ENCODE data around the gene RXRA.

RXRA gene

DNA sequence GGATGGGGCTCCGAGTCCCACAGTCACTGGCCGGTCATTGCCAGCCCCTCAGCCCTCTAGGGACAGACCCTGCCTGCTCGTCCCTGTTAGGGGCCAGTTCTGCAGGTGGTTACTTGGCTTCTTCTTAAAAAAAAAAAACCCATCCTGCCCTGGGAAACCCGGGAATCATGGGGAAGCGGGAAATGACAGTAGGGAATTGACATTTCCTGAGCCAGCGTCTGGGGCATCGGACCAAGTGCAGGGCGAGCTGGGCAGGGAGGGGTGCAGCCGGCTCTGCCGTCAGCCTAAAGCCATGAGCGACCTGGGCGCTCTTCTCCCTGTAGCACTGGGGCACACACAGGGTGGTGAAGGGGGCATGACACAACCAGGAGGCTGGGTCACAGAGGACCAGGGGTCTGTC is 66.6 kb downstream of the RXRA start:
- DNase-seq (ENCODE audit: low read depth), result no peak
- H3K4me3 ChIP-seq (replicated peaks; ENCODE audit: low read depth, low read length), result no peak overlapping the region
- TF ChIP-seq, protein P1, sequence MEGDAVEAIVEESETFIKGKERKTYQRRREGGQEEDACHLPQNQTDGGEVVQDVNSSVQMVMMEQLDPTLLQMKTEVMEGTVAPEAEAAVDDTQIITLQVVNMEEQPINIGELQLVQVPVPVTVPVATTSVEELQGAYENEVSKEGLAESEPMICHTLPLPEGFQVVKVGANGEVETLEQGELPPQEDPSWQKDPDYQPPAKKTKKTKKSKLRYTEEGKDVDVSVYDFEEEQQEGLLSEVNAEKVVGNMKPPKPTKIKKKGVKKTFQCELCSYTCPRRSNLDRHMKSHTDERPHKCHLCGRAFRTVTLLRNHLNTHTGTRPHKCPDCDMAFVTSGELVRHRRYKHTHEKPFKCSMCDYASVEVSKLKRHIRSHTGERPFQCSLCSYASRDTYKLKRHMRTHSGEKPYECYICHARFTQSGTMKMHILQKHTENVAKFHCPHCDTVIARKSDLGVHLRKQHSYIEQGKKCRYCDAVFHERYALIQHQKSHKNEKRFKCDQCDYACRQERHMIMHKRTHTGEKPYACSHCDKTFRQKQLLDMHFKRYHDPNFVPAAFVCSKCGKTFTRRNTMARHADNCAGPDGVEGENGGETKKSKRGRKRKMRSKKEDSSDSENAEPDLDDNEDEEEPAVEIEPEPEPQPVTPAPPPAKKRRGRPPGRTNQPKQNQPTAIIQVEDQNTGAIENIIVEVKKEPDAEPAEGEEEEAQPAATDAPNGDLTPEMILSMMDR (IDR thresholded peaks at IDR 0.05; ENCODE audit: low read length, missing control alignments), result no peak

DNA sequence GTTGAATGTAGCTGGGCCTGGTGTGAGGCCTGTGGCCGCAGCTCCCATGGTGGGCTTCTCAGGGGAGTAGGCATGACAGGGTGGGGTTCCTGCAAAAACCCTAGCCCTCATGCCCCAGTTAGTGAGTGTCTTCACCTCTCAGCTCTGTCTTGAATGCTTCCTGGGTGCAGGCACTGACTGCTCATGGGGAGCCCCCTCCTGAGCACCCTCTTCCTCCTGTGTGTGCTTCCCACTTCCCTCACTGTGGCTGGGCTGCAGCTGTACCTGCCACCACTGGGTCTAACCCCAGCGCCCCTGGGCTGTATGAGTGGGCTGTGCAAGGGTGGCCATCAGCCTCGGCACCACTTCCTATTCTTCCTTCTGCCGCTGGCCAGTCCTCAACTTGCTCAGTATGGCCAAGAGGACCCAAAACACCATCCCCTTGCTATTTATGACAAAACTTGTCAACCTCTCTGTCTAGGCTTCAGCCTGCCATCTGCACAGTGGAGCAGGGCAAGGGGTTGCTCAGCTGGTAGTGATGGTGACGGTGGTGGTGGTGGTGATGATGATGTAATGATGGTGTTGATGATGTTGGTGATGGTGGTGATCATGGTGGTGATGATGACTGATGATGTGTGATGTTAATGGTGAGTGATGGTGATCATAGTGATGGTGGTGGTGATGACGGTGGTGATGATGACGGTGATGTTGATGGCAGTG is 67.5 kb downstream of the RXRA start:
- TF ChIP-seq, protein P1 (IDR thresholded peaks at IDR 0.05; ENCODE audit: low read length, missing control alignments), result no peak
- no peak overlapping the region for H3K4me3 ChIP-seq (replicated peaks; ENCODE audit: low read depth, low read length)
- no peak for DNase-seq (ENCODE audit: low read depth)

DNA sequence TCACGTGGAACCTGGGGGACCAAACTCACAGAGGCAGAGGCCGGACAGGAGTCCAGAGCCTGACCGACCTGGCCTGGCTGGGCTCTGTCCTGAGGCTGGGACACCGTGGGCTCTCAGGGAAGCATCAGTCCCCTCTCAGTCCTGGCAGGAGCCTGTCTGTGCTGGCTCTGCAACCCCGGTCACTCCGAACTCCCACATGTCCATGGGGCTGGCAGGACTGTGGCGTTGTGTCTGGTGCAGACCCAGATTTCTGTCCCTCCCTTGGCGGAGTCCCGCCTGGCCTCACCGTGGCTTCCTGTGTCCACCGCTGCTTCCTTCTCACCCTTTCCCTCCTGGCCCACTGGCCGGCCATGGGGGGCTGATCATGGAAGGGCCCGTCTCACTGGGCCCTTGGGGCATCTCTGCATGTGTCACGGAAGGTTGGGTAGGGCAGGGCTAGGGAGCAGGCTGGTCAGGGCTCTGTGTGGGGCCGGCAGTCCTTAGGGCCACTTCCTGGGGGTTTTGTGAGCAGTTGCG is 68.8 kb downstream of the RXRA start:
- TF ChIP-seq, protein P1 (IDR thresholded peaks at IDR 0.05; ENCODE audit: low read length, missing control alignments), result no peak
- no peak overlapping the region for H3K4me3 ChIP-seq (replicated peaks; ENCODE audit: low read depth, low read length)
- no peak for DNase-seq (ENCODE audit: low read depth)

DNA sequence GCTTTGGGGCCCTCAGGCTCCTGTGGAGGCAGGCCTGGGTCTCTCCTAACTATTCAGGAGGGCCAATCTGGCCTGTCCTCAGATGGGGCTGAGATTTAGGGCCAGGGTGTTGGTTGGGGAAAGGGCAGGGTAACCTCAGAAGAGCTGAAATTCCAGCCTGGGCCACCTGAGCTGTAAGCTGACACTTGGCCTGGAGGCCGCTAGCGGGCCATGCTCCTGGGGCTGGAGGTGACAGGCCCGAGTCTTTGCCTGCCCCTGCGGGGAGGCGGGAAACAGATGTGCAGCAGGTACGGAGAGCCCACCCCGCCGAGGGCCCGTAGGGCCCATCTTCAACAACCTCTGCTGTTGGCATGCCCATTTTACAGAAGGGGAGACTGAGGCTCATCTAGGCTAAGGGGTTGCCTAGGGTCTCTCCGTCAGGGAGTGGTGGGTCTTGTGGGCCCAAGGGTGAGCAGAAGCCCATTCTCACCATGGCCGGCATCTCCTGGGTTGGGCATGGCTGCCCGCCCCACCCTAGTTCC is 69.5 kb downstream of the RXRA start:
- DNase-seq (ENCODE audit: low read depth), result no peak
- TF ChIP-seq, protein P1 (IDR thresholded peaks at IDR 0.05; ENCODE audit: low read length, missing control alignments), result no peak
- H3K4me3 ChIP-seq (replicated peaks; ENCODE audit: low read depth, low read length), result no peak overlapping the region

DNA sequence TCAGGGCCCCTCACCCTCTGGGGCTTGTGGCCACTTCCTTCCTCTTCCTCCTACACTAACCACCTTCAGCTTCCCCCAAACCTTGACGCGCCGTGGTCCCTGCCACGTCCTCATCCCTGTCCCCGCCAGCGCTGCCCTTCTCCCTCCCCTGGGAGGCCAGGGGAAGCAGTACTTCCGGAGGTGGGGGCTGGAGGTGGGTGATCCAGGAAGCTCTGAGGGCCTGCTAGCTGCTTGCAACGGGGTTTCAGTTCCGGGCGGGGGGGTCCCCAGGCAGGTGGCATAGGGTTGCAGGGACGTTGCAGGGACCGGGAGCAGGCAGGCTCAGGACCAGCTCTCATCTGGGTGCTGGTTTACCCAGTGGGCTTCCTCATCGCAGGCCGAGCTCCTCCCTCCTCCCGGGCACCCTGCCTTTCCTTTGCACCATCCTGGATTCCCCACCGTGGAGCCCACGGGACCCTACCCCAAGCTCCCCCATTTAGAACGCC is 70.0 kb downstream of the RXRA start:
- TF ChIP-seq, protein P1 (IDR thresholded peaks at IDR 0.05; ENCODE audit: low read length, missing control alignments), result no peak
- no peak overlapping the region for H3K4me3 ChIP-seq (replicated peaks; ENCODE audit: low read depth, low read length)
- DNase-seq (ENCODE audit: low read depth), result no peak

DNA sequence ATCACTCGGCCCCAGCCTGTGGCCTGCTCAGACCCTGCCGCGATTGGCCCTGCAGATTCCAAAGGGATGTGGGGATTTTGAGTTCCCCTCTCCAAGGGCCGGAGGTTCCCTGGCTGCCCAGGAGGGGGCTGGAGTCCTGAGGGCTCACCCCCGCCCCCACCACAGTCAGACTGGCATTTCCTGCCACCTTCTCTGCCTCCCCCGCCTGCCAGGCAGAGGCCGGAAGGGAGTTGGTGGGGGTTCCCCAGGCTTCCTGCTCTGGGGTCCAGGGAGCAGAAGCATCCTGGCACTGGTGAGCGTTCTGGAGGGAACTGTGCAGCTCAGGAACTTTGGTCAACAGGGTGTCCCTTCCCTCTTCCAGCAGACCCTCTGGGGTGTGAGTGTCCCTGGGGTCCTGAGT is 70.6 kb downstream of the RXRA start:
- no peak overlapping the region for H3K4me3 ChIP-seq (replicated peaks; ENCODE audit: low read depth, low read length)
- peak; percentile 20 for DNase-seq (ENCODE audit: low read depth)
- TF ChIP-seq, protein P1 (IDR thresholded peaks at IDR 0.05; ENCODE audit: low read length, missing control alignments), result peak; percentile 1
